ENCODE measurements around the gene ABCB10.

GRCh38 chr1:229487181-229487580, 71.3 kb downstream of the ABCB10 start:
- TF ChIP-seq POLR2A (IDR thresholded peaks at IDR 0.05) (no peak), POLR2AphosphoS5 (IDR thresholded peaks at IDR 0.05) (no peak)

All from gastroesophageal sphincter (tissue), 2 donors.